ENCODE data around the gene ZNF260. TPM values are rescaled to one million over a fixed set of nuclear protein-coding genes. Genes with fewer than 3 reads are reported as not detected.

ZNF260 gene
- total and polyA plus RNA-seq, 2 of the 13 experiments (the other 11 are each of a cell fraction or from before 2014, with no cell fraction given), result 2.8 to 10.5 TPM

DNA sequence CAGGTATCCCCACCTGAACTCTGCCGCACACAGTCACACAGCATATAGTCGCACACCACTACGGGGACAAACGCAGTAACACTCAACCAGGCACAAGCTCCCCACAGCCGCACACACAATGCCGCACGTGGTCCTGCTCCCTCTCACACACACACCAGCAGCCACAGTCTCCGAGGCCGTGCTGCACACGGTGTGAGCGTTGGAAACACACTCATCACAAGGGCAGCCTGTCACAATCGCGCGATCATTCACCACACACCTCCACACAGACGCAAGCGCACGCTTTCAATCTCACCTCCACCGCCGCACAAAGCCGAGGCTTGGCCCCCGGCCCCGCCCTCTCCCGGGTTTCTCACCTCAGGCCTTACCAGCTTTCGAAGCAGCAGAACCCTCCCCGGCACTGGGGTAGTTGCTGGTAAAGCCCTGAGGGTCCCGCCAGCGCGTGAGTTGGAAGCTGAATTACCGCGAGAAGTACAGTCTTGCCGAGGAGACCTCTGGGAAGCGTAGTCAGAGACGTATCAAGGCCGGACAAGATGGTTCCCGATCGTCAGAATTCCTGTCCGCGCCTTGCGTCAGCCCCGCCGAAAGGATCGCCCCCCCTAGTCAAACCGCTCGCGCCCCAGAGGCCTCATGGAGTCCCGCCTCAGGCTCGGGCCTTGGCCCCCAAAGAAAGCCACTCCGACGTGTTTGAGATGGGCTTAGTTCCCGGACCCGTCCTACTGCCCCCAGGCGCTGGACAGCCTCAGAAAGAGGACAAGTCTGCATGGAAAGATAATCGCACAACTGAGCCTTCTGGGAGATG is 38.8 kb downstream of the ZNF260 start, which contains the start of gene ZNF566 (continued):
- TF ChIP-seq BORCS8-MEF2B (CRISPR knock-in tag; IDR thresholded peaks at IDR 0.05), result peak; percentile 87; the same call in 1 of the 2 replicates
- no peak for TF ChIP-seq ZSCAN20 (CRISPR knock-in tag; IDR thresholded peaks at IDR 0.05; ENCODE audit: borderline replicate concordance)
- TF ChIP-seq, protein P1, sequence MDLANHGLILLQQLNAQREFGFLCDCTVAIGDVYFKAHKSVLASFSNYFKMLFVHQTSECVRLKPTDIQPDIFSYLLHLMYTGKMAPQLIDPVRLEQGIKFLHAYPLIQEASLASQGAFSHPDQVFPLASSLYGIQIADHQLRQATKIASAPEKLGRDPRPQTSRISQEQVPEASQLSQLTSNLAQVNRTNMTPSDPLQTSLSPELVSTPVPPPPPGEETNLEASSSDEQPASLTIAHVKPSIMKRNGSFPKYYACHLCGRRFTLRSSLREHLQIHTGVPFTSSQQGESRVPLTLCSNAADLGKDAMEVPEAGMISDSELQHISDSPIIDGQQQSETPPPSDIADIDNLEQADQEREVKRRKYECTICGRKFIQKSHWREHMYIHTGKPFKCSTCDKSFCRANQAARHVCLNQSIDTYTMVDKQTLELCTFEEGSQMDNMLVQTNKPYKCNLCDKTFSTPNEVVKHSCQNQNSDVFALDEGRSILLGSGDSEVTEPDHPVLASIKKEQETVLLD (CRISPR knock-in tag; IDR thresholded peaks at IDR 0.05; ENCODE audit: low read depth), result 0 out of 2 replicates have a peak, but pooled peaks have one; percentile 20
- TF ChIP-seq, protein P2, sequence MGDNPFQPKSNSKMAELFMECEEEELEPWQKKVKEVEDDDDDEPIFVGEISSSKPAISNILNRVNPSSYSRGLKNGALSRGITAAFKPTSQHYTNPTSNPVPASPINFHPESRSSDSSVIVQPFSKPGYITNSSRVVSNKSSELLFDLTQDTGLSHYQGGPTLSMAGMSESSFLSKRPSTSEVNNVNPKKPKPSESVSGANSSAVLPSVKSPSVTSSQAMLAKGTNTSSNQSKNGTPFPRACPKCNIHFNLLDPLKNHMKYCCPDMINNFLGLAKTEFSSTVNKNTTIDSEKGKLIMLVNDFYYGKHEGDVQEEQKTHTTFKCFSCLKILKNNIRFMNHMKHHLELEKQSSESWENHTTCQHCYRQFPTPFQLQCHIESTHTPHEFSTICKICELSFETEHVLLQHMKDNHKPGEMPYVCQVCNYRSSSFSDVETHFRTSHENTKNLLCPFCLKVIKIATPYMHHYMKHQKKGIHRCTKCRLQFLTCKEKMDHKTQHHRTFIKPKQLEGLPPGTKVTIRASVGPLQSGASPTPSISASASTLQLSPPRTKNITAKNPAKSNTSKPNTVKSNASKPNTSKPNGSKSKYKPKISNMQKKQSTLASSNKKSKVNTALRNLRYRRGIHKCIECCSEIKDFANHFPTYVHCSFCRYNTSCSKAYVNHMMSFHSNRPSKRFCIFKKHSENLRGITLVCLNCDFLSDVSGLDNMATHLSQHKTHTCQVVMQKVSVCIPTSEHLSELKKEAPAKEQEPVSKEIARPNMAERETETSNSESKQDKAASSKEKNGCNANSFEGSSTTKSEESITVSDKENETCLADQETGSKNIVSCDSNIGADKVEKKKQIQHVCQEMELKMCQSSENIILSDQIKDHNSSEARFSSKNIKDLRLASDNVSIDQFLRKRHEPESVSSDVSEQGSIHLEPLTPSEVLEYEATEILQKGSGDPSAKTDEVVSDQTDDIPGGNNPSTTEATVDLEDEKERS (CRISPR knock-in tag; IDR thresholded peaks at IDR 0.05), result peak; percentile 88; the same call in 1 of the 2 replicates
- TF ChIP-seq, protein P3, sequence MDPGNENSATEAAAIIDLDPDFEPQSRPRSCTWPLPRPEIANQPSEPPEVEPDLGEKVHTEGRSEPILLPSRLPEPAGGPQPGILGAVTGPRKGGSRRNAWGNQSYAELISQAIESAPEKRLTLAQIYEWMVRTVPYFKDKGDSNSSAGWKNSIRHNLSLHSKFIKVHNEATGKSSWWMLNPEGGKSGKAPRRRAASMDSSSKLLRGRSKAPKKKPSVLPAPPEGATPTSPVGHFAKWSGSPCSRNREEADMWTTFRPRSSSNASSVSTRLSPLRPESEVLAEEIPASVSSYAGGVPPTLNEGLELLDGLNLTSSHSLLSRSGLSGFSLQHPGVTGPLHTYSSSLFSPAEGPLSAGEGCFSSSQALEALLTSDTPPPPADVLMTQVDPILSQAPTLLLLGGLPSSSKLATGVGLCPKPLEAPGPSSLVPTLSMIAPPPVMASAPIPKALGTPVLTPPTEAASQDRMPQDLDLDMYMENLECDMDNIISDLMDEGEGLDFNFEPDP (CRISPR knock-in tag; conservative IDR thresholded peaks at IDR 0.05), result 0 out of 2 replicates have a peak, but pooled peaks have one; percentile 91
- TF ChIP-seq ZNF737 (CRISPR knock-in tag; IDR thresholded peaks at IDR 0.05; ENCODE audit: borderline replicate concordance), result peak; percentile 66; the same call in 1 of the 2 replicates
- 0 out of 2 replicates have a peak, but pooled peaks have one; percentile 52 for TF ChIP-seq ZNF124 (CRISPR knock-in tag; IDR thresholded peaks at IDR 0.05)
- no peak for TF ChIP-seq HDAC6 (IDR thresholded peaks at IDR 0.05; ENCODE audit: low read depth, low read length)
- no peak; the same call in 1 of the 2 replicates for TF ChIP-seq ZSCAN31 (CRISPR knock-in tag; IDR thresholded peaks at IDR 0.05; ENCODE audit: low read depth)
- TF ChIP-seq KDM4B (CRISPR knock-in tag; IDR thresholded peaks at IDR 0.05), result peak; percentile 69; the same call in 1 of the 2 replicates
- TF ChIP-seq, protein P4, sequence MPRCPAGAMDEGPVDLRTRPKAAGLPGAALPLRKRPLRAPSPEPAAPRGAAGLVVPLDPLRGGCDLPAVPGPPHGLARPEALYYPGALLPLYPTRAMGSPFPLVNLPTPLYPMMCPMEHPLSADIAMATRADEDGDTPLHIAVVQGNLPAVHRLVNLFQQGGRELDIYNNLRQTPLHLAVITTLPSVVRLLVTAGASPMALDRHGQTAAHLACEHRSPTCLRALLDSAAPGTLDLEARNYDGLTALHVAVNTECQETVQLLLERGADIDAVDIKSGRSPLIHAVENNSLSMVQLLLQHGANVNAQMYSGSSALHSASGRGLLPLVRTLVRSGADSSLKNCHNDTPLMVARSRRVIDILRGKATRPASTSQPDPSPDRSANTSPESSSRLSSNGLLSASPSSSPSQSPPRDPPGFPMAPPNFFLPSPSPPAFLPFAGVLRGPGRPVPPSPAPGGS (CRISPR knock-in tag; IDR thresholded peaks at IDR 0.05), result peak; percentile 88; the same call in 1 of the 2 replicates
- no peak for TF ChIP-seq ZKSCAN8 (CRISPR knock-in tag; IDR thresholded peaks at IDR 0.05; ENCODE audit: borderline replicate concordance)
- TF ChIP-seq KLF16 (CRISPR knock-in tag; IDR thresholded peaks at IDR 0.05), result peak; percentile 34 to 92; a peak in 2 of 4 replicates
- TF ChIP-seq, protein P5, sequence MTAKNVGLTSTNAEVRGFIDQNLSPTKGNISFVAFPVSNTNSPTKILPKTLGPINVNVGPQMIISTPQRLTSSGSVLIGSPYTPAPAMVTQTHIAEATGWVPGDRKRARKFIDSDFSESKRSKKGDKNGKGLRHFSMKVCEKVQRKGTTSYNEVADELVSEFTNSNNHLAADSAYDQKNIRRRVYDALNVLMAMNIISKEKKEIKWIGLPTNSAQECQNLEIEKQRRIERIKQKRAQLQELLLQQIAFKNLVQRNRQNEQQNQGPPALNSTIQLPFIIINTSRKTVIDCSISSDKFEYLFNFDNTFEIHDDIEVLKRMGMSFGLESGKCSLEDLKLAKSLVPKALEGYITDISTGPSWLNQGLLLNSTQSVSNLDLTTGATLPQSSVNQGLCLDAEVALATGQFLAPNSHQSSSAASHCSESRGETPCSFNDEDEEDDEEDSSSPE (CRISPR knock-in tag; IDR thresholded peaks at IDR 0.05), result peak; percentile 88
- TF ChIP-seq ISL2 (CRISPR knock-in tag; IDR thresholded peaks at IDR 0.05), result peak; percentile 15; the same call in 1 of the 2 replicates
- TF ChIP-seq, protein P6, sequence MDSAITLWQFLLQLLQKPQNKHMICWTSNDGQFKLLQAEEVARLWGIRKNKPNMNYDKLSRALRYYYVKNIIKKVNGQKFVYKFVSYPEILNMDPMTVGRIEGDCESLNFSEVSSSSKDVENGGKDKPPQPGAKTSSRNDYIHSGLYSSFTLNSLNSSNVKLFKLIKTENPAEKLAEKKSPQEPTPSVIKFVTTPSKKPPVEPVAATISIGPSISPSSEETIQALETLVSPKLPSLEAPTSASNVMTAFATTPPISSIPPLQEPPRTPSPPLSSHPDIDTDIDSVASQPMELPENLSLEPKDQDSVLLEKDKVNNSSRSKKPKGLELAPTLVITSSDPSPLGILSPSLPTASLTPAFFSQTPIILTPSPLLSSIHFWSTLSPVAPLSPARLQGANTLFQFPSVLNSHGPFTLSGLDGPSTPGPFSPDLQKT (CRISPR knock-in tag; IDR thresholded peaks at IDR 0.05; ENCODE audit: borderline replicate concordance), result no peak
- no peak for TF ChIP-seq ZNF207 (IDR thresholded peaks at IDR 0.05; ENCODE audit: borderline replicate concordance)
- TF ChIP-seq KLF11 (CRISPR knock-in tag; IDR thresholded peaks at IDR 0.05), result peak; percentile 80; the same call in 1 of the 2 replicates

Measured in HepG2 (cell line).